ENCODE results near the gene SFI1.
"Not testable (repeated sequence)": the region's sequence is repeated elsewhere in the genome, so short reads cannot be mapped to it uniquely, and the experiment has no call there.

SFI1 gene

GRCh38 chr22:31588970-31589675 is 92.8 kb downstream of the SFI1 start:
- DNase-seq: no peak

DNA sequence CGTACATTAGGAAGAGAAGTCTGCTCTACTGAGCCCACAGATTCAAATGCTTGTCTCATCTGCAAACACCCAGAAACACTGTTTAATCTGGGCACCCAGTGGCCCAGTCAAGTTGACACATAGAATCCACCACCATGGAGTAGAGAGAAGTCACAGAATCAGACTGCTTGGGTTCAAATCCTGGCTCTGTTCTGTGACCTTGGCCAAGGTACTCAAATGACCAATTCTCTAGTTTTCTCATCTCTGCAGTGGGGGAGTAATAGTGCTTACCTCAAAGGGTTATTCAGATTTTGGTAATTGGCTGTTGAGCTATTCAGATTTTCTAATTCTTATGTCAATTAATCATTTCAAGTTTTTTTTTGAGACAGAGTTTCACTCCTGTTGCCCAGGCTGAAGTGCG is 93.8 kb downstream of the SFI1 start:
- not testable (repeated sequence) for DNase-seq

GRCh38 chr22:31595271-31595670 is 98.9 kb downstream of the SFI1 start:
- no peak for DNase-seq

- DNase-seq: no peak
Measured at GRCh38 chr22:31602259-31602952, 106.1 kb downstream of the SFI1 start.

DNA sequence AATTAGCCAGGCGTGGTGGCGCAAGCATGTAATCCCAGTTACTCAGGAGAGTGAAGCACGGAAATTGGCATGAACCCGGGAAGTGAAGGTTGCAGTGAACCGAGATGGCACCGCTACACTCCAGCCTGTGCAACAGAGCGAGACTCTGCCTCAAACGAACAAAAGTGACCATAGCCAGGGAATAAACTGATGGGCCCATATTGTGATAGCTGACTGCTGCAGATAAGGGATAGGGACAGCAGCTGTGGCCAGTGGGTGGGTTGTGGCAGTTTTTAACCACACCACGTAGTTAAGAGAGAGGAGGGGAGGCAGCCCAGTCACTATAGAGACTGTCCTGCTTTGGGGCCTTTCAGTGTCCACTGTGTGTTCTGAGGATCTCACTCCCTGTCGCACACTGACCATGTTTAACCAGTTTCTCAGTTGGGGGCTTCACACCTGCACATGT is 106.8 kb downstream of the SFI1 start:
- DNase-seq: no peak

DNA sequence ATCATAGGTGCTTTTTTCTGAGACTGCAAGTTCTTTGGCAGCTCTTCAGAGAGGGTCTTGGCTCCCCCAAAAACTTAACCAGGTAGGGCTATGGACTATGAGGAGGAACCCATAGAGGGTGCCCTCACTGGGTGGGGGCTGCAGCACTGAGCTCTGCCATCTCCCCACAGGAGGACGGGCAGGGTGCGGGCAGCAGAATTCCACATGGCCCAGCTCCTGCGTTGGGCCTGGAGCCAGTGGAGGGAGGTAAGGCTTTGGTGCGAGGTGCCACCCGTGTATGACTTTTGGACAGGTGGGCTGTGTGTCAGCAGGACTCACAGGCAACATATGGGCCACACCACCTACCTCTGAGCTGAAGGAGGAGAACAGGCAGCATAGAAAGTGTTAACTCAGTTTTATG is 107.2 kb downstream of the SFI1 start:
- no peak for DNase-seq

DNA sequence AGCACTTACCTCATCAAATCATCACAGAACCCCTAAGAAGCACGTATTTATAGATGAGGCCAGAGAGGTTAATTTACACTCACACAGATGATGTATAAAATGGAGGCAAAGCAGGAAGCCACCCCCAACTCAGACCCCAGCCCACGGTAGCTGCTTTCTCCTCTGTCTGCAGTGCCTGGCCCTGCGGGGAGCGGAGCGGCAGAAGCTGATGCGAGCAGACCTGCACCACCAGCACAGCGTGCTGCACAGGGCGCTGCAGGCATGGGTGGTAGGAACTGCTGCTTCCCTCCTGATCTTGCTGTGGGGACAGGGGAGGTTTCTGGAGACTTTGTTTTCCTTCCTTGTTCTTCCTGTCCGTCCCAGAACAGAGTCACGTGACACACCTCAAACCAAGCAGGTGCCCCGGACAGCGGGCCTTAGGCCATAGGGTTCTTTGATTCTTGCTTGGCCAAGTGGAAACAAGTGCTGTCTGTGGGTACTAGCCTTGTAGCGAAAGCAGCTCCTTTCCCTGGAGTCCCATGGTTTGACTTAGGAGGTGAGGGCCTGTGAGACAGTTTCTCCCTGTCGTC is 107.9 kb downstream of the SFI1 start:
- DNase-seq: no peak

DNA sequence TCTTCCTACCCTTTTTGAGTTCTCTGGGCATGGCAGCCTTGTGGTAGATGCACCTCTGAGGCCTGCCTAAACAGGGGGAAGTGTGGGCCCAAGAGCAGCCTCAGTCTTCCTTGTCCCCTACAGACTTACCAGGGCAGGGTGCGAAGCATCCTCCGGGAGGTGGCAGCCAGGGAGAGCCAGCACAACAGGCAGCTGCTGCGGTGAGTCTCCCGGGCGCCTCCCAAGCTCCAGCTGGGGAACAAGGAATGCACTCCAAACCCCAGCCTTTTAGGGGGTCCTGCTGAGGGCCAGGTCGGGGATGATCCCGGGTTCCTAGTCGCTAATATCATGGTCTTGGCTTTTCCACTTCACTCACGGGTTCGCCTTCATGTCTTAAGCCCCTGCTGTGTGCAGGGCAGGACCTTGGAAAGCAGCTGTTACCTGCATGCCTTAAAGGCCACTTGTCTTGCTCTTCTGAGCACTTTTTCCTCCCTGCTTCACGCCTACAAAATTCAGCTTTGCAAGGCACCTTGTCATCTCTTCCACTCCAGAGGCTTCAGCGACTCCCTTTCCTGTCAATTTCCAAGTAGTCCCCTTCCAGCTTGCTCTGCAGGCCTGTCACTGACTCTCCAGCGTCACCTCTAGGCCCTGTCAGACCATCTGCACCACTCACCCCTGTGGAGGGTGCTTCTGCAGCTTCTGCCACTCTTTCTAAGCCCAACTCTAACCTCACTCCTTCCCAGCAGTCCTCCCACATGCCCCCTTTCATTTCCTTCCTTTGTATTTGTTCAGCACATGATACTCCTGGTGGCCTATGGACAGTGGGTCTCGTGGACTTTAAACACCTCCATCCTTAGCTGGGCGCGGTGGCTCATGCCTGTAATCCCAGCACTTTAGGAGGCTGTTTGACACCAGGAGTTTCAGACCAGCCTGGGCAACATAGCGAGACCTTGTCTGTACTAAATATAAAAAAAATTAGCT is 108.7 kb downstream of the SFI1 start:
- DNase-seq: no peak

DNA sequence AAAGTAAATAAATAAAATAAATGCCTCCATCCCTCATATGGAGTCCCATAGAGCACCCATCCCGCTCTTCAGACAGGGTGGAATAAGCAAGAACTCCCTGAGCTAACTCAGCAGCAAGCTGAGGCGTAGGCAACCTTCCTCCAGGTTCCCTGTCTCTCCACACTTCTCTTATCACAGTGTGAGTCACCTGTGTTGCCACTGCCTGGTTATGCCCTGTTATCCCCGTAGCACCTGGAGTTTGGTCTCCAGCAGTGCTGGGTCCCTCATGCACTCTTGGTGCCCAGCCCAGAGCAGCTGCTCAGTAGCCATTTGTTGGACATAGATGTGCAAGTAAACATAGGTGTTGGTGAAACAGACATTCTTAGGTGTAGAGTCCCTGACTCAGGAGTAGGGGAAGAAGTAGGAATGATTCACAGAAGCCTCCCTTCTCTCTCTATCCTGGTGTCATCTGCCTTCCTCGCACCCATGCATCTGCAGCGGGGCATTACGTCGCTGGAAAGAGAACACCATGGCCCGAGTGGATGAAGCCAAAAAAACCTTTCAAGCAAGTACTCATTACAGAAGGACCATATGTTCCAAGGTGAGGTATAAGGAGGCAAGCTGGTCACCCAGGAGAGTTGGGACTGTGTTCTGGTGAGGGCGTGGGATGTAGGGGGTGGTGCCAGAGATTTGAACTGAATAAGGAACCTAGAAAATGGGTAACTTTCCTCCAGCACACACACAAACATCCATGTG is 109.7 kb downstream of the SFI1 start:
- peak in 1 of 2 donors; percentile 24 for DNase-seq

GRCh38 chr22:31607696-31608095 is 111.4 kb downstream of the SFI1 start:
- no peak for DNase-seq

GRCh38 chr22:31609716-31610115 is 113.4 kb downstream of the SFI1 start:
- no peak for DNase-seq

GRCh38 chr22:31610611-31611010 is 114.3 kb downstream of the SFI1 start:
- DNase-seq: no peak

- no peak for DNase-seq
Measured at GRCh38 chr22:31611061-31611760, 114.9 kb downstream of the SFI1 start.

GRCh38 chr22:31612891-31613285 is 116.6 kb downstream of the SFI1 start:
- no peak for DNase-seq

GRCh38 chr22:31613286-31613903 is 117.1 kb downstream of the SFI1 start:
- no peak for DNase-seq

GRCh38 chr22:31613904-31614296 is 117.6 kb downstream of the SFI1 start:
- DNase-seq: no peak

DNA sequence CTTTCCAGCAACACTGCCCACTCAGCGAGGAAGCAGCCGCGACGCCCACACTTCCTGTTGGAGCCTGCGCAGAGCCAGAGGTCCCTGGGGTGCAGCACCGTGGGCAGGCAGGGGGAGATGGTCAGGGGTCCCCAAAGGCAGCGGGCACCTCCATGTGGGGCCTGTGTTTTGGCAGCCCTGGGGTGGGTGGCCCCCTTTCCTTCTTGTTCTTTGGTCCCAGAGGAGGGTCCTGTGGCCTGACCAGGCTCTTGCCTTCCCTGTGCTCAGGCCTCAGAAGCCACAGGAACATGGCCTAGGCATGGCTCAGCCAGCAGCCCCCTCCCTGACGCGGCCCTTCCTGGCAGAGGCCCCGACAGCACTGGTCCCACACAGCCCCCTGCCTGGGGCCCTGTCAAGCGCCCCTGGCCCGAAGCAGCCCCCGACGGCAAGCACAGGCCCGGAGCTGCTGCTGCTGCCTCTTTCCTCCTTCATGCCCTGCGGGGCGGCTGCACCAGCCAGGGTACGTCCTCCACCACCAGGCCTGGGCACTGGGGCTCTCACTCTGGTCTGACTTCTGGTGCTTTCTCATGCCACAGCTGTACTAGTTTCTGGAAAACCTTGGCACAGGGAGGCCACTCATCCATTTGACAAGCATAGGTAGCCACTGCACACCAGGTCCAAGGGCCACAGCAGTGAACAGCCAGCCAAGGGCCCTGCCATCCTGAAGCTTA is 118.6 kb downstream of the SFI1 start:
- no peak for DNase-seq

DNA sequence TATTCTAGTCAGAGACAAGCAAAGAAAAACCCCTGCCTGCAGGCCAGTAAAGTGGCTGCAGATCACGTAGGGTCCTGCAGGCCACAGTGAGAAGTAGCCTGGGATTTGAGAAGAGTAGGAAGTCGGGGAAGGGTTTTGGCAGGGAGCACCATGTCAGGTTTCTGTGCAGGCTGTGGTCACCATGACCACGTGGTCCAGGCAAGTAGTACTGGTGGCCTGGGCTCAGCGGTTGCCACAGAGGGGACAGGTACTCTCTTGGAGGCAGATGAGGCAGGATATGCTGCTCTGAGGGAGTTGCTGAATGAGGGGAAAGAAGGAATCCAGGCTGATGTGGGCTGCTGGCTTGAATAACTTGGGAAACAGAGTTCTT is 119.1 kb downstream of the SFI1 start:
- DNase-seq: no peak

DNA sequence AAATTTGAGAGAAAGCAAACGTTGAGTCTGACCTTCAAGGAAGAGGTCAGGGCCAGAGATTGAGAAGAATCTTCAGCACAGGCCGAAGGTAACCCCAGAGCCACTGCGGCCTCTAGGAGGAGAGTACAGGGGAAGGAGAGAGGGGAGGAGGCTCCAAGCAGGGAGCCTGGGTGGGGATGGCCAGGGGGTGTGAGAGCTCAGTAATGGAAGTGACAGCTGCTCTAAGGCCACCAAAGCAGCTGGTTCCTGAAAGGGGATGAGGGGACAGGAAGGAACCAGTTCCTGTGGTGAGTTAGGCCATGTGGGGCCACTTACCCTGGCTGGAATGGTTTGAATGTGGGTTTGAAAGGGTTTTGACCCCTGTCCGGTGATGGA is 119.6 kb downstream of the SFI1 start:
- no peak for DNase-seq

GRCh38 chr22:31616315-31616980 is 120.1 kb downstream of the SFI1 start:
- DNase-seq: no peak
